ENCODE data around the gene EXT2.

Gene EXT2

DNA sequence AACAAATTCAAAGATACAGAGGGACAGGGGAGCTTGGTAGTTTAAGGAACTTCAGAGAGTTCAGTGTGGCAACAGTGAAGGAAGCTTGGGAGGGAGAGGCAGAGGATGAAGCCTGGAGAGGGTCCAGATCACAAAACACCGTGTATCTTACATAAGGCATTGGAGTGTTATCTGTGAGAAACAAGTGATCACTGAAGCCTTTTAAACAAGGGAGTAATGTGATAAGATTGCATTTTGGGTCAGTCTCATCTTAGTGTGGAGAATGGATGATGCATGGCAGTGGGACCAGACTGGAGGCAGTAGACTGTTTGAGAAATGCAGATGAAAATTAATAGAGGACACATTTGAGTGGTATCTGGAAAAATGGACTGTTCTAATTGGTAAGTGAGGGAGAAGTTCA, 79.4 kb downstream of the EXT2 start:
- DNase-seq, result no peak

DNA sequence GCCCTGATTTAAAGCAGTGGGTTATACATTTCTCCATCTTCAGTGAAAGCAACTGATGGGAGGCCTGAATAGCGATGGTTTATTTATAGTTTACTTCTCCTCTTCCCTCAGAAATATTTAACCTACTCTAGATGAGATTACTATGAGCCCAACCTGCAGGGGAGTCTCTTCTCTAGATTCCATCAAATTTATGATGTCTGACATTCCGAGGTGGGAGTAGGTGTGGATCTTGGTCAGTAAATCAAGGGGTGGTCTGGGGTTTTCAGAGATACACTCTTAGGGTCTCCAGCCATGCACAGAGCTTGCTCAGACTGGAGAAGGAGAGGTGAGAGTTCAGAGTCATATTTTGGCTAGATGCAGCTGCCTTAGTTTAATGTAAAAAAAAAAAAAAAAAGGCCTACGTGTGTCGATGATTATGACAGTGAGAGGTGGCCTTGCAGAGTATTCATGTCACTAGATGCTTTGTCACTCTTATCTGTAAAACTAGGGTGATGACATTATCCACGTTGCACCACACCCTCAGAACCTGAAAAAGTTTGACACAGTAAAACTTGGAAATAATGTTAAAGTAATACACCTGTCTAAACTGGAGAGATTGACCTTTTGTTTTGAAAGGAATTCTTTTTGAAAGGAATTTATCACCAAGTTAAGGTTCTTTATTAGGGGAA, 81.2 kb downstream of the EXT2 start:
- DNase-seq, result no peak

DNA sequence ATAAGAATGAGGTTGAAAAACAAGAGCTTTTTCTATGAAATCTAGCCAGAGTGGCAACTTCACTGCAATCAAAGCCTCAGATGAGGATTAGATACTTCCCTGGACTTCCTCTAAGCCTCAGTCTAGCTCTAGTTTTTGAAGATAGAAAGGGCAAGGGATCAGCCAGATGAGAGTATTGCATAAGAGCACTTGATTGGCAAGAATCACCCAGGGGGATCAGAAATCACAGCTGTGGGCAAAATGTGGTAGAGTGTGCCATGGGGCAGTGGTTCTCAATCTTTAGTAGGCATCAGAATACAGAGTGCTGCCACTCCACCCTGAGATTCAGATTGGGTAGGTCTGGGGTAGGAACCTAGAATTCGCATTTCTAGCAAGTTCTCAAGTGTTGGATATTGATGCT, 82.4 kb downstream of the EXT2 start:
- DNase-seq, result no peak

GRCh38 chr11:44178381-44178780, 82.9 kb downstream of the EXT2 start:
- DNase-seq, result no peak

DNA sequence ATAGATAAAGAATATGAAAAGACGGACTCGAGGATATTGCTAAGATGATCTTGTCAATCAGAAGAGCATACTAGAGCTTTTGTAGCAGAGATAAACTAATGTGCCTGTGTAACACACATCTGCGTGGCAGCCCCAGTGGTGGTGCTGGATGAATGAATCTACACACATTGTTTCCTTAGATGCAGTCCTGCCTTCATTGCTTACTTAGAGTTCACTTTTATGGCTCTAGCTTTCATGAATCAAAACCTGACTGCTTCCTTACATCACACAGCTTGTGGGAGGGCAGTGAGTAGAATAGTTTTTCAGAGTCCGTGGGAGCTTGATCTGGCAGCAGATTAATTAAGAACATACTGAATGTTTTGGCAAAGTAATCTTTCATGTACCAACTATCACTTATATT, 83.7 kb downstream of the EXT2 start:
- DNase-seq, result no peak

- DNase-seq, result no peak
These were observed 84.6 kb downstream of the EXT2 start for GRCh38 chr11:44180107-44180506.

DNA sequence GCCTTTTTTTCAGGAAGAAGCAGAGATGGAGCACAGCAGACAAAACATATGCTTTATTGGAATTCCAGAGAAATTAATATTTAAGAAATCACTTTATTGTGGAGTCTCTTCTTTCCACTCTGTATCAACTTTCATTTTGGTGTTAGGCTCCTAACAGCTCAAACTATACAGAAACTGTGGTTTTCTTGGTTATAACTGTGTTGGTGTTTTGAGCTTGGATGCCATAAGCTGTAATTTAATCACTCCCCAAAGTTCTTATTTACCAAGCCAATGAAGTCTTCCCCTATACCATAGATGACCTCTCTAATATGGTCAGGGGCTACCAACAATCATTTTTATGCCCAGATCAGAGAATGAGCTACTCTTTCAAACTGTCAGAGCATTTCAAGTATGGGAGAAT, 90.0 kb downstream of the EXT2 start:
- DNase-seq, result no peak

DNA sequence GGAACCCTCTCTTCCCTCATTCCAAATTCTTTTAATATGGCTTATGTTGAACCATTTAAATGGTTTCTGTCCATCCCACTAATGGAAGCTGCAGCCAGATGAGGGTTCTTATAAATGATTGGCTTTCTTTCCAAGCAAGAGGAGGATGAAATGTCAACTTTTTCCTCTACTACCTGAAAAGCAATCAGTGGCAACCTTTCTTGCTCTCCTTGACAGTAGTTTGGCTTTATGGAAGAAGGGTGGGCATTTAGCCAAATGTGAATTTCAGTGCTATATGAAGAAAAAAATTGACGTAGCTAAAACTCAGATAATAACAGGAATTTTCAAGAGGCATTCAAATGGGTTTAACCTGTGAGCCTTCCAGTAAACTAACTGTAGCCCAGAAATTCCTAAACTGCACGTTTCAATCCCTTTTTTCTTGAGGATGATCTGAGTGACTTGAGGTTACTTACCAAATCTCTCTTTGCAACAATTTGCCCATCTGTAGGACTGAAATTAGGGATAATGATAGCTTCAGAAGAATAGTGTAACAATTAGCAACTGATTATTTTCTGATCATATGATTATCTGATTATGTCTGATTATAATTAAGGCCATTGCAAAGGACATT, 90.9 kb downstream of the EXT2 start:
- DNase-seq, result no peak

DNA sequence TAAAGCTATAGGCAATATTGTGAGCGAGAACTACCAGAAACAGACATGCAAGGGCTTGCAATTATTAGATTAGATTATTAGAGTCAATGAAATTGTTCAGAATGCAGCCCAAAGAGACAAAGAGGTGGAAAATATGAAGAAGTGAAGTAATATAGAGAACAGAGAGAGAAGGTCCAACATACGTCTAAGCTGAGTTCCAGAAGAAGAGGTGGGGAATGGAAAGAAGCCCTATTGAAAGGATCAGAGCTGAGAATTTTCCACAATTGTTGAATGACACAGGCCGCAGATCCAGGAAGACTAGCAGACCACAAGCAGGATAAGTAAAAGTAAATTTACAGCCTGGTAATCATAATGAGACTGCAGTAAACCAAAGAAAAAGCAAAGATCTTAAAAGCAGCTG, 93.2 kb downstream of the EXT2 start:
- no peak for DNase-seq

DNA sequence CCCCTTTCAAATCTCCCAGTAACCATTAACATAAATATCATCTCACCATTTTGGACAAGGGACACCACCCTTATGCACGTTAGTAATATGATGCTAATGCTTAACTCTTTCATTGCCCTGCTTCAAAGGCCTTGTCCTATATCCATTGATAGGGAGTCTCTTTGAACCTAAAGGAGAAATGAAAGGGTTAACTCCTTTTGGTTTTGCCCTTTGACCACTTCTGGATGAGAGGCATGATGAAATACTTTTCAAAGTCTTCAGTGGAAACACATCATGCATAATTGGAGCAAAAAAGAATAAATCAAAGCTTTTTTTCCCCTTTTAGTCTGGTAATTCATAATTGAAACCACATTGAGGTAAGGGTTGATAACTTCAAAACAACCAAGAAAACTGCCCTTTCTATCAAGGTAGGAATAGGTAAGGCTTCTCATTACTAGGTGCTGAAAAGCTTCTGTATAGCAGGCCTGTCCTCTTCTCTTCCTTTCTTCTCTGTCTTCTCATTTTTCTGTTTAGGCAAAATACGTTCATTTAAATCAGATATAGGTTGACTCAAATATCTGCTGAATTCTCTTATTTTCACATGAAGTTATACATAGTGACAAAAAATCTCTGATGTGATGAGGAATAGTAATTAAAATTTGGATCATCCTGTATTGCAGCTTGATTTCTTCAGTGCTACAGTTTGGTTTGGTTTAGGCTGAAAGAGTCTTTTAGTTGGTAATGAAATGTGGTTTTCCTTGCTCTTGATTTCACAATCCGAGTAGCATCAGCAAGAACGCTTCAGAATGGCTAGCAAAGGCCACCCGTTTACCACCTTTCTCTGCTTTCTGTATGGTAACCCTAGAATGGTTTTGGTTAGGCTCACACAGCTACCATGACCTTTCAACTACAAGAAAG, 94.8 kb downstream of the EXT2 start:
- no peak for DNase-seq

DNA sequence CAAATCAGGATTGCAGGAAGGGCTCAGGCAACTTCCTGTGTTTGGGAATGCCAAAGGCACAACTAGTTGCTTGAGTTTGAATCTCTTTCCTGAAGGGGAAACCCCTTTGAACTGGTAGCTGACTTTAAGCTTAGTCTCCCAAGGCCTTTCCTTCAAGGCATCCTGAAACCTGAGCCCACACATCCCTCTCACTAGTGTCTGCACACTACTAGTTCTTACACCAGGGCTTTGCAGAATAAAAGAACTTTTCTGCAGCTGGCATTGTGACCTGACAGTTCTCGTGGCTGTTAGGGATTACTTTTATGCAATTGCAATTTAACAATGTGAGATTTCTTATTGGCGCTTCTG, 95.4 kb downstream of the EXT2 start:
- no peak for DNase-seq

GRCh38 chr11:44191322-44192016, 96.0 kb downstream of the EXT2 start:
- DNase-seq, result no peak

- no peak for DNase-seq
These were observed 96.5 kb downstream of the EXT2 start for GRCh38 chr11:44192017-44192385.

DNA sequence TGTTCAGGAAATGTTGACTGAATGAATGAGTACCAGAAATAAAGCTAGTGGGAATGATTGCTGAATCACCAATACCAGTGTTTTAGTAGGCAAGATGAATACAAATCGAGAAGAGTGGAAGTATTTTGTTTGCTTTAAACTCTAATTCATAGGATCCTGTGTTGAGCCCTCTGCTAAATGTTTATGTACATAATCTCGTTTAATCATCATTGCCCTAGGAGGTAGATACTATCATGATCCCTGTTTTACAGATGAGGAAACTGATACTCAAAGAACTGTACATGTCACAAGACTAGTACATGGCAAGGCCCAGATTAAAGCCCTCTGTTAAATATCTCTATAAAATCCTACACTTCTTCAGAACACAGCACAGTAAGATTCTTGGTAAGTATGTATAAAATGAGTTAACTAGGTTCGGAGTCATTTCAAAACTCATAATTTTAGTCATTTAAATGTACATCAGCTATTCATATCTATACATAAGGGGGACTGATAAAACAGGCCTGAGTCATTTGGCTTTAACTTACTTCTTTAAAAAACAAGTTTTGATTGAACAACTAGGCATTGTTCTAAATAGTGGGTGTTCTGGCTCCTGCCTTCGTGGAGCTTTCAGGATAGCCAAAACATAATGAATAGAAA, 97.1 kb downstream of the EXT2 start:
- no peak for DNase-seq

GRCh38 chr11:44193856-44194255, 98.4 kb downstream of the EXT2 start:
- no peak for DNase-seq

- no peak for DNase-seq
These were observed 102.8 kb downstream of the EXT2 start for GRCh38 chr11:44198146-44198724.

DNA sequence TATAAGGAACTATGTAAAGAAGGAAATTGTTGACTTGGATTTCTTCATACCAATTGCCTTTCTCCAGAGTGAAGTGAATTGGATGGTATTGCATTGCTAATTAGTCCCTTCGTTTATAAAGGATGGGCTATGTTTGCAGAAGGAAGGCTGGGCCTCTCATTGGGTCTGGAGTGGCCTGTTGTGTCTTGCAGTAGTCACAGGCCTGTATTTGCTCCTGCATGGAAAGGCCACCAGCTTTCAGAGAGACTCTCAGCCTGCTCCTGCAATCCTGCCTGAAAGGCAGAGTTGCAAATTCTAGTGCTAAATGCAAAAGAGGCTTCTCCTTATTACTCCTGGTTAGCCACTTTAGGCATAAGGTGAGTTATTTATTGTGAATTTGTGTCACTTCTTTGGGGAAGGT, 103.8 kb downstream of the EXT2 start:
- DNase-seq, result no peak

DNA sequence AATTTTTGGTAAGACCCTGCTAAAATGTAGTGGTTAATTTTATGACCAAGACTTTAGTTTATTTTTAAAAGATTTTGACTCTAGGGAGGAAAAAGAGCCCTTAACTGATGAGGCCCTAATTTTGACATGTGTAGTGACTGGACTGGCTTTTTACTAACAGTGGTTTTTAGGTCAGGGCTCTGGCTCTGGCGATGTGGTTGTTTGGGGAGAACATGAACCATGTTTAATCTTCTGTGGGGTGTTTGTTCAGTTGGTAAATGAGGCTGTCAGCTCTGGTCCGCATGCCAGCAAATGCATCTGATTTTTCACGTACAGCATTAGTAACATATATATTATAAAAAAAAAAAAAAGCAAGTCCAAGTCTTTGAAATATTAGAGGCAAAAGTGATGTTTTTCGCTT, 104.3 kb downstream of the EXT2 start:
- no peak for DNase-seq

GRCh38 chr11:44203270-44204043, 108.0 kb downstream of the EXT2 start:
- DNase-seq, result no peak

- no peak for DNase-seq
These were observed 109.9 kb downstream of the EXT2 start for GRCh38 chr11:44205352-44205751.

DNA sequence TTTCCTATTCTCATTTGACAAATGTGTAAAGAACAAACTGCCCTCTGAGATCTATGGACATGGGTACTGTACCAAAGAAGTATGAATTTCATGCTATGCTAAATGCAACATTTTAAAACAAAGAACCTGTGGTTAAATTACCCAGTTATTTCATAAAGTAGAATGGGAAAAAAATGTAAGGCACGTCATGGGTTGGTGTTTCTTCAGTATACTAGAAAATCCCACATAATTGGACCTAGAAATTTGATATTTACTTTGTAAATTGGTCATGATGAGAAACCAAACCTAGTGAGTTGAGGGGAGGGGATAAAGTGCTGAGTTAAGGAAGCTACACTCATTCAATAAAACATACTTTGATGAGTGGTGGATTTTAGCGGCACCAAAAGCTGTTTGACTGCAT, 110.4 kb downstream of the EXT2 start:
- no peak for DNase-seq

GRCh38 chr11:44207292-44207691, 111.8 kb downstream of the EXT2 start:
- DNase-seq, result no peak

All from NCI-H446 (cell line).